GM12891 (cell line): Measurements from ENCODE around the gene P4HB.

Source experiments
- POLR2A ChIP-seq: IDR thresholded peaks from 2 replicates; pipeline ENCODE4 v1.6.1; 2011; ENCODE audit warnings: low read depth, low read length, control low read depth
- POLR2AphosphoS5 ChIP-seq: IDR thresholded peaks from 2 replicates; pipeline ENCODE4 v1.6.1; 2011; ENCODE audit warnings: low read depth, low read length, control low read depth
- TAF1 ChIP-seq: IDR thresholded peaks from 2 replicates; pipeline ENCODE4 v1.6.1; 2011; ENCODE audit warnings: low read depth, low read length, control low read depth

GRCh38 chr17:81903415-81903831 lies 43.1 kb upstream of the P4HB start:
- TF ChIP-seq POLR2A, result no peak
- no peak for TF ChIP-seq TAF1
- no peak for TF ChIP-seq POLR2AphosphoS5
